HepG2 (cell line): ENCODE measurements around the gene HNRNPA1. TPM values are rescaled to one million over a fixed set of nuclear protein-coding genes. Genes with fewer than 3 reads are reported as not detected.

Experiments
- AGO2 ChIP-seq: fragments of 200-400 bp; formaldehyde crosslinking; optimal IDR thresholded peaks from 2 replicates; pipeline ENCODE3; 2017; ENCODE audit warnings: mild to moderate bottlenecking, low read depth, low read length, moderate library complexity
- CC2D1A ChIP-seq: sonication (generic); formaldehyde crosslinking; IDR thresholded peaks from 2 replicates; pipeline ENCODE4 v1.8.1; 2023; ENCODE audit warnings: mild to moderate bottlenecking, missing genetic modification reagents
- CEBPG ChIP-seq: IDR thresholded peaks from 2 replicates; pipeline ENCODE4 v1.6.1; 2016
- HIVEP1 ChIP-seq: sonication (generic); formaldehyde crosslinking; IDR thresholded peaks from 2 replicates; pipeline ENCODE4 v1.4.0; 2020; ENCODE audit warnings: mild to moderate bottlenecking, missing genetic modification reagents
- HNF1A ChIP-seq, 2 experiments: sonication (generic) in 1 of 2; formaldehyde crosslinking in 1 of 2; IDR thresholded peaks; 2 replicates each; pipeline versions ENCODE4 v1.4.0 to v1.6.1; 2016 to 2020; ENCODE audit warnings: borderline replicate concordance in 1 of 2, low read depth in 1 of 2, mild to moderate bottlenecking in 1 of 2, missing genetic modification reagents in 1 of 2
- KAT7 ChIP-seq: IDR thresholded peaks from 2 replicates; pipeline ENCODE4 v1.6.1; 2018; ENCODE audit warnings: borderline replicate concordance, missing compliant biosample characterization
- NFRKB ChIP-seq: fragments of 450-650 bp; IDR thresholded peaks from 2 replicates; pipeline ENCODE4 v1.6.1; 2017
- RFX3 ChIP-seq: IDR thresholded peaks from 2 replicates; pipeline ENCODE4 v1.6.1; 2016; ENCODE audit warnings: missing biosample characterization, missing genetic modification reagents
- ZBTB2 ChIP-seq: sonication (generic); formaldehyde crosslinking; IDR thresholded peaks from 2 replicates; pipeline ENCODE4 v1.8.0; 2022; ENCODE audit warnings: low read depth, missing genetic modification reagents
- ZFP41 ChIP-seq: sonication (generic); formaldehyde crosslinking; IDR thresholded peaks from 2 replicates; pipeline ENCODE4 v1.4.0; 2020; ENCODE audit warnings: mild to moderate bottlenecking, missing genetic modification reagents, borderline replicate concordance
- ZNF180 ChIP-seq: sonication (generic); formaldehyde crosslinking; IDR thresholded peaks from 2 replicates; pipeline ENCODE4 v1.4.0; 2020; ENCODE audit warnings: low read depth, missing genetic modification reagents, borderline replicate concordance
- ZNF274 ChIP-seq: sonication (generic); formaldehyde crosslinking; IDR thresholded peaks from 2 replicates; pipeline ENCODE4 v1.5.1; 2020; ENCODE audit warnings: mild to moderate bottlenecking, missing genetic modification reagents
- ZNF556 ChIP-seq: sonication (generic); formaldehyde crosslinking; IDR thresholded peaks from 2 replicates; pipeline ENCODE4 v1.4.0; 2020; ENCODE audit warnings: mild to moderate bottlenecking, missing genetic modification reagents, borderline replicate concordance
- ZNF614 ChIP-seq: IDR thresholded peaks from 2 replicates; pipeline ENCODE4 v1.6.1; 2018; ENCODE audit warnings: missing biosample characterization, missing genetic modification reagents, inconsistent platforms, borderline replicate concordance
- ZNF704 ChIP-seq: sonication (generic); formaldehyde crosslinking; IDR thresholded peaks from 2 replicates; pipeline ENCODE4 v1.8.1; 2023; ENCODE audit warnings: mild to moderate bottlenecking, inconsistent platforms, moderate library complexity, missing genetic modification reagents, borderline replicate concordance
- ZNF747 ChIP-seq: sonication (generic); formaldehyde crosslinking; IDR thresholded peaks from 2 replicates; pipeline ENCODE4 v1.8.1; 2023; ENCODE audit warnings: missing genetic modification reagents, mild to moderate bottlenecking, borderline replicate concordance
- ZSCAN22 ChIP-seq: sonication (generic); formaldehyde crosslinking; IDR thresholded peaks from 2 replicates; pipeline ENCODE4 v1.4.0; 2020; ENCODE audit warnings: mild to moderate bottlenecking, missing genetic modification reagents
- ZSCAN30 ChIP-seq: sonication (generic); formaldehyde crosslinking; IDR thresholded peaks from 2 replicates; pipeline ENCODE4 v1.5.0; 2020; ENCODE audit warnings: mild to moderate bottlenecking, missing genetic modification reagents
- polyA plus RNA-seq, 8 experiments: library from polyadenylated mRNA; depleted of rRNA in 3 of 8; stranded (reverse) in 7 of 8; unstranded in 1 of 8; fragments of >200 nt; fragmentation: Illumina TruSeq in 4 of 8; extraction: Trizol in 4 of 8; gene quantifications; 2 replicates each; pipeline versions ENCODE4 v1.2.1 to v1.2.3, GENCODE V29; 2011 to 2016; ENCODE audit warnings: low read depth in 4 of 8, missing spikeins in 1 of 8, mixed read lengths in 1 of 8; ENCODE audit not compliant: insufficient read depth in 1 of 8
- total RNA-seq, 5 experiments: library from RNA; depleted of rRNA; stranded (reverse); fragments of >200 nt; fragmentation: Illumina TruSeq; extraction: Trizol; gene quantifications; 2 replicates each; pipeline ENCODE4 v1.2.3, GENCODE V29; 2016; ENCODE audit warnings: low read depth in 1 of 5

HNRNPA1 gene
- total and polyA plus RNA-seq, 2 of the 13 experiments (the other 11 are each of a cell fraction or from before 2014, with no cell fraction given): 535 to 1,820 TPM

- TF ChIP-seq ZBTB2: no peak
- no peak for TF ChIP-seq ZSCAN22
- TF ChIP-seq RFX3: peak; percentile 77
- no peak for TF ChIP-seq CC2D1A (CRISPR knock-in tag)
- TF ChIP-seq ZNF747 (CRISPR knock-in tag): no peak
- no peak for TF ChIP-seq ZSCAN30 (CRISPR knock-in tag)
- TF ChIP-seq ZNF614: 0 out of 2 replicates have a peak, but pooled peaks have one; percentile 16
- TF ChIP-seq KAT7: no peak; the same call in 1 of the 2 replicates
- TF ChIP-seq NFRKB: peak; percentile 93
- TF ChIP-seq ZFP41 (CRISPR knock-in tag): no peak
- no peak for TF ChIP-seq AGO2
- TF ChIP-seq ZNF704 (CRISPR knock-in tag): peak; percentile 73; the same call in 1 of the 2 replicates
- TF ChIP-seq HIVEP1 (CRISPR knock-in tag): no peak; the same call in 1 of the 2 replicates
- no peak for TF ChIP-seq HNF1A (IDR thresholded peaks at IDR 0.05; ENCODE audit: low read depth)
- no peak; the same call in 1 of the 2 replicates for TF ChIP-seq HNF1A (CRISPR knock-in tag; IDR thresholded peaks at IDR 0.05; ENCODE audit: borderline replicate concordance)
- TF ChIP-seq ZNF274 (CRISPR knock-in tag): no peak; the same call in 1 of the 2 replicates
- no peak for TF ChIP-seq ZNF180 (CRISPR knock-in tag)
- 0 out of 2 replicates have a peak, but pooled peaks have one; percentile 17 for TF ChIP-seq CEBPG (CRISPR knock-in tag)
- TF ChIP-seq ZNF556 (CRISPR knock-in tag): no peak
These were observed 44.3 kb downstream of the HNRNPA1 start, which contains the start of gene COPZ1 (continued) for GRCh38 chr12:54324617-54325441.
